Amygdala (tissue), 56 donors: ENCODE results near the gene SUV39H1.
A peak's percentile ranks its signal among the peaks of the same experiment; 100 is the strongest.
"Not testable (repeated sequence)": the region's sequence is repeated elsewhere in the genome, so short reads cannot be mapped to it uniquely, and the experiment has no call there.

Experiments used
- DNase-seq, 56 donors: peaks; one replicate each; lab custom pipeline; 2025; lab: John Stamatoyannopoulos, UW

SUV39H1 gene

DNA sequence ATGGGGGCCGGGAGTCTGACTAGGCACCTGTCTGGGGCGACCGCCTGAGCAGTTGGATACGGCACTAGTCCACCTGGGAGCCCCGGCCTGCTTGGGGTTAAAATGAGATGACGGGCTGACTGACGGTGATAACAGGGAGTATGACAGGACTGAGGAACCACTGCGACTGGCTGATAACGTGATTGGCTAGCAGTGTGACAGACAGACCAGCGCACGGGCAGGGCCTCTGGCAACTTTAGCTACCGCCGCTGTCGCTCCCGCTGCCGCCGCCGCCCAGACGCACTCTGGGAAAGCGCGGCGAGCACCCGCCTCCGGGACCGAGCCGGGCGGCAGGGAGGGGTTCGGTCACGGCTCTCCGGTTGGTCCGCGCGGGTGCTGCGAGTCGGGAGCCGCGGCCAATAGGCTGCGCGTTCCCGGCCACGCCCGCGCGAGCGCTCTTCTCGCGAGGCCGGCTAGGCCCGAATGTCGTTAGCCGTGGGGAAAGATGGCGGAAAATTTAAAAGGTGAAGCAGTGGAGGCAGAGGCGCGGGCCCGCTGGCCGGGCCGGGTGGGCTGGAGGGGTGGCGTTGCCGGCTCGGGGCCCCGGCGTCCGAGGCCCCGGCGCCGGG, at the start of gene SUV39H1:
Gene SUV39H1, plus strand, starts transcription at position 434 of the 608 bp plus-strand sequence. Its CDS starts 51 bp downstream, at position 485.
- peak; percentile 18 to 90 (median 74) for DNase-seq

DNA sequence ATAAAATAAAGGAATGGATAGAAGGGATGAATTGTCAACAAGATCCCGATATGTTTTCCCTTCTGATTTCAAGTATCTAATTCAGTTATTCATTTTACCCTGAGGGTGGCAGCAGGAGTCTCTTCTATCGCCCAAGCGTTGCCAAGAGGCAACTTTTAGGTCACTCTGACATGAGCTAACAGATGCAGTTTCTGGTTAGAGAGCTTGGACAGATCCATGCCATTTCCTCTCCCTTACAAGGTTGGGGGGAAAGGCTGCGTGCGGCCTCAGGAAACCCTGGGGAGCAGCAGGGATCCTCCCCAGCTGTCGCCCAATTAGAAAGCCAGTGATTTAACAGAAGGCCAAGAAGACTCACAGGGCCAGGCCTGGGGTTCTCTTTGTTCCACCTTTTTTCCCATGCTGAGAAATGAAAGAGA, 48.2 kb upstream of the SUV39H1 start:
- peak in 37 of 56 donors; percentile 0 to 59 (median 7) for DNase-seq

DNA sequence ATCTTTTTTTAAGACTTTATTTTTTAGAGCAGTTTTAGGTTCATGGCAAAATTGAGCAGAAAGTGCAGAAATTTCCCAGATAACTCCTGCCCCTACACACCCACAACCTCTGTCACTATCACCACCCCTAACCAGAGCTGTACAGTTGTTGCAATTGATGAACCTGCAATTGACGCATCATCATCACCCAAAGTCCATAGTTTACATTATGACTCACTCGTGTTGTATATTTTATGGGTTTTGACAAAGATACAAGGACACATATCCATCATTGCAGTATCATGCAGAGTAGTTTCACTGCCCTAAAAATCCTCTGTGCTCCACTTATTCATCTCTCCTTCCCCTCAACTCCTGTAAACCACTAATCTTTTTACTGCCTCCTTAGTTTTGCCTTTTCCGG, 47.4 kb upstream of the SUV39H1 start:
- no peak for DNase-seq

- DNase-seq, result not testable (repeated sequence)
Observed at GRCh38 chrX:48652055-48652579, 44.4 kb upstream of the SUV39H1 start.

- DNase-seq, result peak in 13 of 56 donors; percentile 0 to 26 (median 1)
Observed at GRCh38 chrX:48654746-48655145, 41.8 kb upstream of the SUV39H1 start.

- DNase-seq, result not testable (repeated sequence)
Observed at GRCh38 chrX:48659686-48660085, 36.8 kb upstream of the SUV39H1 start.

DNA sequence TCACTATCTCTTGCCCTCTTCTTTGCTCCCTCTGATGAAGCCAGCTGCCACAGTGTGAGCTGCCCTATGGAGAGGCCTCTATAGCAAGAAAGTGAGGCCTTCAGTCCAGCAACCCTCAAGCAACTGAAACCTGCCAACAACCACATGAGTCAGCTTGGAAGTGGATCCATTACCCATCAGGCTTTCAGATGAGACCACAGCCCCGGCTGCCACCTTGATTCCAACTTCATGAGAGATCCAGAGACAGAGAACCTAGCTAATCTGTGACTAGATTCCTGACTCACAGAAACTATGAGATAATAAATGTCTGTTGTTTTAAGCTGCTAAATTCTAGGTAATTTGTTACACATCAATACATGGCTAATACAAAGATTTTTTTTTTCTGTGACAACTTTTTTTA, 33.3 kb upstream of the SUV39H1 start:
- DNase-seq, result no peak

- DNase-seq, result no peak
Observed at GRCh38 chrX:48664156-48664555, 32.4 kb upstream of the SUV39H1 start.

- no peak for DNase-seq
Observed at GRCh38 chrX:48665991-48666390, 30.5 kb upstream of the SUV39H1 start.

GRCh38 chrX:48666649-48667048, 29.9 kb upstream of the SUV39H1 start:
- no peak for DNase-seq

DNA sequence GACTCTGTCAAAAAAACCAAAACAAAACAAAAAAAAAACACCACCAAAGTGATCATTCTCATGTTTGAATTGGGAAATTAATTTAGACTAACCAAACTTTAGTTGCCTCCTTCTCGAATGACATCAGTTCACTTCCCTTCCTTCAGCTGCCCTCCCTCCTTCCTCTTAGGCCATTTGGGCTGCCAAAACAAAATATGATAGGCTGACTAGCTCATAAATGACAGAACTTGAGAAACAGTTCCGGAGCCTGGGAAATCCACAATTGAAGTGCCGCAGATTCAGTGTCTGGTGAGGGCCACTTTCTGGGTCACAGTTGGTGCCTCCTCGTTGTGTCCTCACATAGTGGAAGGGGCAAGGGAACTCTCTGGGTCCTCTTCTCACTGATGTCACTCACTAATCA, 29.0 kb upstream of the SUV39H1 start:
- no peak for DNase-seq

GRCh38 chrX:48668187-48668586, 28.3 kb upstream of the SUV39H1 start:
- DNase-seq, result not testable (repeated sequence)

GRCh38 chrX:48676106-48676892, 20.2 kb upstream of the SUV39H1 start:
- DNase-seq, result peak; percentile 6 to 89 (median 77)

GRCh38 chrX:48676893-48677270, 19.7 kb upstream of the SUV39H1 start:
- peak in 1 of 56 donors; percentile 16 for DNase-seq

DNA sequence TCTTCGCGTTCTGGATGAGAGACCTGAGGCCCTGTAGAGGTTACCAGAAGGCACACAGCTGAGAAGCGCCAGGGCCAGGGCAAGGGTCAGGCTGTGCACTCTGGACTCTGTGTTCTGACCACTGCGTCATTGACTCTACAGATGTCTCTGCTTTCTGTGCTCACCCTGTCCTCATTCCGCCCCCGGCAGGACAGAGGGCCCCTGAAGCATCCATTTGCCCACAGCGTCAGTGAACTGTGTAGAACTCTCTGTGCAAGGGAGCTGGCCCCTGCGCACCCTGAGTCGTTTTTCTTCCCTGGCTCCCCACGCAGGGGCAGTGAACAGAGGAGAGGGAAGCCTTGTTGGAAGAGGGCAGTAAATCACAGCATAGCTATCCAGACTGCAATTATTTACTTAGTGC, 19.0 kb upstream of the SUV39H1 start:
- no peak for DNase-seq

- peak in 3 of 56 donors; percentile 6 to 10 (median 9) for DNase-seq
Observed at GRCh38 chrX:48680467-48680866, 16.1 kb upstream of the SUV39H1 start.

DNA sequence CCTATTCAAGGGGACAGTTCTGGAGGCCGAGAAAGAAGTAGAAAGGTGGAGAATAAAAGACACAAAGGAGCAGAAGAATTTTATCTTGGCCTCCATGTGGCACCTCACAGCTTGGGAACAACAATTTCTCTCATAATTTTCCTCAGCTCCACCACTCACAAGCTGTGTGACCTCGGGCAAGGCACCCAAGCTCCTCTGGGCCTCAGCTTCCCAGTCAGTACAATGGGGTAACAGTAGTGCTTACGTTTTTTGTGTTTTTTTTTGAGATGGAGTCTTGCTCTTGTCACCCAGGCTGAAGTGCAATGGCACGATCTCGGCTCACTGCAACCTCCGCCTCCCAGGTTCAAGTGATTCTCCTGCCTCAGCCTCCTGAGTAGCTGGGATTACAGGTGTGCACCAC, 15.6 kb upstream of the SUV39H1 start:
- not testable (repeated sequence) for DNase-seq

GRCh38 chrX:48681539-48682183, 14.9 kb upstream of the SUV39H1 start:
- no peak for DNase-seq

- DNase-seq, result peak in 1 of 56 donors; percentile 10
Observed at GRCh38 chrX:48682795-48683194, 13.7 kb upstream of the SUV39H1 start.

- peak in 2 of 56 donors; percentile 1 to 18 for DNase-seq
Observed at GRCh38 chrX:48683411-48683982, 13.0 kb upstream of the SUV39H1 start, which contains the start of gene WAS. TSS of gene WAS (plus strand) at chrX:48683799. CDS start at chrX:48683854, 55 bp downstream.

GRCh38 chrX:48684134-48684533, 12.4 kb upstream of the SUV39H1 start:
- no peak for DNase-seq
